B cell (primary cell): ENCODE data around the gene CD68. TPM values are rescaled to one million over a fixed set of nuclear protein-coding genes. Genes with fewer than 3 reads are reported as not detected.

ENCODE experiments used
- ATAC-seq: fragments of 200-7000 bp; cut with Tn5 transposase; one replicate; pipeline ENCODE4 v1.10.0; 2021; ENCODE audit warnings: low read depth, mild to moderate bottlenecking, moderate number of reproducible peaks, moderate library complexity
- CTCF ChIA-PET: fragments of 350-600 bp; sonication (Branson Sonifier 250); formaldehyde crosslinking; loops from one replicate; lab custom pipeline; 2021; ENCODE audit warnings: antibody characterized with exemption, inconsistent platforms; lab: Charles Lee
- POLR2A ChIA-PET: fragments of 350-600 bp; sonication (Branson Sonifier 250); formaldehyde crosslinking; loops from one replicate; lab custom pipeline; 2021; ENCODE audit warnings: antibody characterized with exemption; lab: Charles Lee
- DNase-seq: peaks from one replicate; pipeline ENCODE4 v3.0.0; 2013
- H2AFZ ChIP-seq: 2 replicates; pipeline ENCODE4 v1.6.1; 2012; ENCODE audit warnings: mild to moderate bottlenecking, low read depth, low read length; ENCODE audit not compliant: insufficient read depth, poor library complexity, severe bottlenecking
- H3K27ac ChIP-seq, 2 donors: 1 replicate in 1 of 2; 2 replicates in 1 of 2; pipeline ENCODE4 v1.5.1; 2012 to 2013; ENCODE audit warnings: low read length in 2 of 2, mild to moderate bottlenecking in 2 of 2, moderate library complexity in 1 of 2
- H3K27me3 ChIP-seq, 4 experiments: fragments of 200-600 bp in 1 of 4; sonication (generic) in 1 of 4; replicated peaks in 1 of 4; 1 replicate in 2 of 4; 2 replicates in 2 of 4; pipeline versions ENCODE4 v1.6.1 to v1.7.0; 2013 to 2016; ENCODE audit warnings: low read length in 3 of 4, mild to moderate bottlenecking in 2 of 4, mixed read lengths in 1 of 4, moderate library complexity in 1 of 4; ENCODE audit not compliant: insufficient read depth in 4 of 4, control insufficient read depth in 3 of 4; ENCODE audit errors: control extremely low read depth in 1 of 4
- H3K36me3 ChIP-seq, 2 experiments: replicated peaks in 1 of 2; 1 replicate in 1 of 2; 2 replicates in 1 of 2; pipeline versions ENCODE4 v1.6.1 to v1.7.1; 2013; ENCODE audit warnings: low read length in 1 of 2; ENCODE audit not compliant: insufficient read depth in 2 of 2, control insufficient read depth in 1 of 2; ENCODE audit errors: control extremely low read depth in 1 of 2, extremely low read depth in 1 of 2
- H3K4me1 ChIP-seq, 2 donors: fragments of 200-600 bp in 1 of 2; sonication (generic) in 1 of 2; 1 replicate in 1 of 2; 2 replicates in 1 of 2; pipeline versions ENCODE4 v1.5.1 to v1.6.1; 2013 to 2017; ENCODE audit warnings: low read length in 2 of 2; ENCODE audit not compliant: control insufficient read depth in 2 of 2, insufficient read depth in 2 of 2
- H3K4me2 ChIP-seq: replicated peaks from 2 replicates; pipeline ENCODE3; 2012; ENCODE audit warnings: mild to moderate bottlenecking, low read depth, low read length; ENCODE audit not compliant: poor library complexity, severe bottlenecking
- H3K4me3 ChIP-seq, 5 experiments: fragments of 200-600 bp in 1 of 5; sonication (generic) in 1 of 5; 1 replicate in 3 of 5; 2 replicates in 2 of 5; pipeline versions ENCODE4 v1.5.1 to v1.7.0; 2011 to 2016; ENCODE audit warnings: low read length in 4 of 5, mild to moderate bottlenecking in 4 of 5, low read depth in 2 of 5, control low read depth in 1 of 5, moderate library complexity in 1 of 5; ENCODE audit not compliant: insufficient read depth in 1 of 5; ENCODE audit errors: control extremely low read depth in 1 of 5, extremely low read depth in 1 of 5
- H3K79me2 ChIP-seq: fragments of 200-600 bp; sonication (generic); one replicate; pipeline ENCODE4 v1.6.0; 2016; ENCODE audit warnings: low read length; ENCODE audit not compliant: control insufficient read depth, insufficient read depth
- H3K9ac ChIP-seq: fragments of 200-600 bp; sonication (generic); 2 replicates; pipeline ENCODE4 v1.6.1; 2017; ENCODE audit warnings: mild to moderate bottlenecking, low read length, moderate library complexity
- H3K9me3 ChIP-seq, 3 donors: one replicate each; pipeline versions ENCODE4 v1.6.1 to v1.7.1; 2013; ENCODE audit warnings: low read length in 2 of 3; ENCODE audit not compliant: control insufficient read depth in 2 of 3, insufficient read depth in 1 of 3; ENCODE audit errors: control extremely low read depth in 1 of 3
- H4K20me1 ChIP-seq: 2 replicates; pipeline ENCODE4 v1.6.0; 2012; ENCODE audit warnings: mild to moderate bottlenecking, low read length; ENCODE audit not compliant: insufficient read depth, control insufficient read depth, poor library complexity, severe bottlenecking
- H3K27ac Mint-ChIP-seq: one replicate; pipeline ENCODE4 v1.8.0; 2021; ENCODE audit warnings: mixed read lengths
- H3K27me3 Mint-ChIP-seq: one replicate; pipeline ENCODE4 v1.8.0; 2021; ENCODE audit warnings: mixed read lengths
- H3K4me1 Mint-ChIP-seq: one replicate; pipeline ENCODE4 v1.8.0; 2021; ENCODE audit warnings: mixed read lengths
- H3K4me3 Mint-ChIP-seq: one replicate; pipeline ENCODE4 v1.8.0; 2021; ENCODE audit warnings: mixed read lengths
- H3K9me3 Mint-ChIP-seq: one replicate; pipeline ENCODE4 v1.8.0; 2022; ENCODE audit warnings: mixed read lengths; ENCODE audit not compliant: insufficient read depth
- CTCF ChIP-seq: fragments of 200-600 bp; IDR thresholded peaks from one replicate; pipeline ENCODE4 v1.8.0; 2022; ENCODE audit warnings: antibody characterized with exemption, mild to moderate bottlenecking
- EZH2 ChIP-seq: IDR thresholded peaks from 2 replicates; pipeline ENCODE4 v1.6.1; 2012; ENCODE audit warnings: borderline replicate concordance, low read depth, mild to moderate bottlenecking, moderate library complexity, low read length; ENCODE audit not compliant: insufficient read depth, poor library complexity, severe bottlenecking
- WGBS: methylation state at CpG from one replicate; pipeline ENCODE4 v1.1.5; 2013; ENCODE audit warnings: missing lambda C conversion rate; ENCODE audit not compliant: insufficient coverage; 5-methylcytosine and 5-hydroxymethylcytosine counted together
- intact Hi-C: fragments of 100-400 bp; cut with micrococcal nuclease; formaldehyde crosslinking; loops from one replicate; pipeline ENCODE4 v1.10.0; 2022
- polyA plus RNA-seq: library from polyadenylated mRNA; depleted of rRNA; stranded (reverse); fragments of >200 nt; gene quantifications from 2 replicates; pipeline ENCODE4 v1.2.3, GENCODE V29; 2012
- small RNA-seq: library from RNA; depleted of rRNA; stranded (forward); fragments of <200 nt; gene quantifications from one replicate; pipeline ENCODE3, GENCODE V24; 2012; ENCODE audit warnings: low replicate concordance, low read depth; ENCODE audit not compliant: insufficient read length
- total RNA-seq, 2 donors: library from RNA; stranded (reverse); fragments of 120-200 nt in 1 of 2; gene quantifications; 1 replicate in 1 of 2; 2 replicates in 1 of 2; pipeline versions ENCODE4 v1.2.3 to v1.2.4, GENCODE V29; 2013 to 2022

Gene CD68
- total and polyA plus RNA-seq, 2 donors (not counting 1 experiment from before 2014, with no cell fraction given) = 3.9 to 12.9 TPM

DNA sequence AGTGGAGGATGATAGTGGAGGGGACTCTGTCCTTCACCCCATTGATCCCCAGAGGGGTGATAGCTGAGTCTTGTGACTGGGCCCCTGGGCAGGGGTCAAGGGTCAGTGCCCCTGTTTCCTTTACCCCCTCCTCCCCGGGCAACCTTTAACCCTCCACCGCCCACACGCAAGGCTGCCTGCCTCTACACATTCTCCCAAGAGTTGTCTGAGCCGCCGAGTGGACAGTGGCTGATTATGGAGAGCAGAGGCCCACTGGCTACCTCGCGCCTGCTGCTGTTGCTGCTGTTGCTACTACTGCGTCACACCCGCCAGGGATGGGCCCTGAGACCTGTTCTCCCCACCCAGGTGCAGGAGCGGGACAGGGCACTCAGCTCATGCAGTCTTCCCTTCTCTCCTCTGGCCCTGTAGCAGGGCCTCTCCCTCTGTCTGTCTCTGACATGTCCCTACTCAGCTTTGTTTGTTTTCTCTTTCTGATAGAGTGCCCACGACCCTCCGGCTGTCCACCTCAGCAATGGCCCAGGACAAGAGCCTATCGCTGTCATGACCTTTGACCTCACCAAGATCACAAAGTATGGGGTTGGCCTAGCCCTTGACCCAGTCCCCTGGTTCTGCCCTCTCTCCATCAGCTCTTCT is 50.6 kb downstream of the CD68 start, which contains the start of gene SHBG:
Gene SHBG, plus strand, starts transcription at position 197 of the 633 bp plus-strand sequence. Its CDS starts 38 bp downstream, at position 235.
- Histone ChIP-seq H3K79me2 (peaks cover 11% of the 10 kb centered on the region), H3K27ac (no peak within 1 kb of the TSS), H3K4me1 (peaks cover 6 to 14% of the 10 kb centered on the region in 2 donors), H3K27me3 (no peaks in the 10 kb centered on the region), H3K36me3 (no peaks in the 10 kb centered on the region), H3K4me3 (no peak within 1 kb of the TSS), H3K9me3 (no peaks in the 10 kb centered on the region), H3K4me2 (no peak within 1 kb of the TSS), H4K20me1 (no peaks in the 10 kb centered on the region), H2AFZ (no peak within 1 kb of the TSS), H3K9ac (no peak within 1 kb of the TSS)
- no peak within 1 kb of the TSS for H3K4me3 Mint-ChIP-seq
- WGBS = 98% methylated on average over 10 of the region's 13 CpGs
- intact Hi-C loops = no loop called here
- no peak for ATAC-seq
- POLR2A ChIA-PET = interaction anchor here (0.6 kb wide), 1 partner anchor 15 kb away, joined by 3 read pairs; no protein-coding TSS in a partner anchor
- no peaks in the 10 kb centered on the region for H3K27me3 Mint-ChIP-seq
- peaks cover 17% of the 10 kb centered on the region for H3K4me1 Mint-ChIP-seq
- H3K27ac Mint-ChIP-seq = no peak within 1 kb of the TSS
- H3K9me3 Mint-ChIP-seq = no peaks in the 10 kb centered on the region
- TF ChIP-seq EZH2 = no peak
- no peak for TF ChIP-seq CTCF
- CTCF ChIA-PET = interaction anchor here (4.6 kb wide), 1 partner anchor 57 kb away, joined by 35 read pairs; the partner anchor contains the start of genes TP53 and WRAP53
- DNase-seq = no peak

Small RNA genes lying within 50 kb of the gene (small RNA-seq; reads per million reads assigned to genes)
- gene CD68 (not detected), gene RF00019 (not detected), gene SNORA48 (not detected), gene SNORD10 (not detected)

Other genes starting within 250 kb of the CD68 start
- 371 and 392 TPM in 2 replicates for gene ACAP1, start 243.1 kb upstream of the CD68 start, total RNA-seq
- gene ACAP1, start 243.1 kb upstream of the CD68 start, polyA plus RNA-seq = 412 and 471 TPM in 2 replicates
- gene KCTD11, start 227.5 kb upstream of the CD68 start, total RNA-seq = 13.4 and 15.4 TPM in 2 replicates
- 3.1 and 4.3 TPM in 2 replicates for gene KCTD11, start 227.5 kb upstream of the CD68 start, polyA plus RNA-seq
- 0.25 TPM in 1 of 2 replicates, not detected in the other for gene TMEM95, start 224.5 kb upstream of the CD68 start, total RNA-seq
- not detected in 2 replicates for gene TMEM95, start 224.5 kb upstream of the CD68 start, polyA plus RNA-seq
- 10.0 and 11.7 TPM in 2 replicates for gene TNK1, start 198.5 kb upstream of the CD68 start, total RNA-seq
- gene TNK1, start 198.5 kb upstream of the CD68 start, polyA plus RNA-seq = 22.5 and 23.7 TPM in 2 replicates
- 31.1 and 31.6 TPM in 2 replicates for gene PLSCR3, start 185.1 kb upstream of the CD68 start, total RNA-seq
- 82.3 and 122 TPM in 2 replicates for gene PLSCR3, start 185.1 kb upstream of the CD68 start, polyA plus RNA-seq
- 64.5 and 67.8 TPM in 2 replicates for gene TMEM256, start 175.5 kb upstream of the CD68 start, total RNA-seq
- gene TMEM256, start 175.5 kb upstream of the CD68 start, polyA plus RNA-seq = 29.2 and 65.4 TPM in 2 replicates
- gene NLGN2, start 171.8 kb upstream of the CD68 start, total RNA-seq = 1.7 and 3.4 TPM in 2 replicates
- 0.52 and 0.68 TPM in 2 replicates for gene NLGN2, start 171.8 kb upstream of the CD68 start, polyA plus RNA-seq
- not detected in 2 replicates for gene SPEM1, start 159.3 kb upstream of the CD68 start, total RNA-seq
- gene SPEM1, start 159.3 kb upstream of the CD68 start, polyA plus RNA-seq = not detected in 2 replicates
- not detected in 2 replicates for gene SPEM2, start 154.0 kb upstream of the CD68 start, total RNA-seq
- gene SPEM2, start 154.0 kb upstream of the CD68 start, polyA plus RNA-seq = not detected in 2 replicates
- gene SPEM3, start 150.8 kb upstream of the CD68 start, total RNA-seq = not detected in 2 replicates
- gene SPEM3, start 150.8 kb upstream of the CD68 start, polyA plus RNA-seq = not detected in 2 replicates
- gene TMEM102, start 144.2 kb upstream of the CD68 start, total RNA-seq = 17.7 and 19.1 TPM in 2 replicates
- gene TMEM102, start 144.2 kb upstream of the CD68 start, polyA plus RNA-seq = 5.9 and 10.8 TPM in 2 replicates
- gene FGF11, start 140.1 kb upstream of the CD68 start, total RNA-seq = 2.8 and 4.6 TPM in 2 replicates
- gene FGF11, start 140.1 kb upstream of the CD68 start, polyA plus RNA-seq = 2.7 and 3.3 TPM in 2 replicates
- gene CHRNB1, start 134.6 kb upstream of the CD68 start, total RNA-seq = 6.2 and 6.6 TPM in 2 replicates
- gene CHRNB1, start 134.6 kb upstream of the CD68 start, polyA plus RNA-seq = 5.8 and 7.2 TPM in 2 replicates
- gene ZBTB4, start 100.0 kb upstream of the CD68 start, total RNA-seq = 59.4 and 62.4 TPM in 2 replicates
- gene ZBTB4, start 100.0 kb upstream of the CD68 start, polyA plus RNA-seq = 16.0 and 19.2 TPM in 2 replicates
- gene SLC35G6, start 98.2 kb upstream of the CD68 start, total RNA-seq = 0.30 TPM in 1 of 2 replicates, not detected in the other
- 0.04 TPM in 1 of 2 replicates, not detected in the other for gene SLC35G6, start 98.2 kb upstream of the CD68 start, polyA plus RNA-seq
- 225 and 240 TPM in 2 replicates for gene POLR2A, start 95.3 kb upstream of the CD68 start, total RNA-seq
- 56.5 and 77.6 TPM in 2 replicates for gene POLR2A, start 95.3 kb upstream of the CD68 start, polyA plus RNA-seq
- 40.6 and 44.5 TPM in 2 replicates for gene TNFSF12, start 30.6 kb upstream of the CD68 start, total RNA-seq
- gene TNFSF12, start 30.6 kb upstream of the CD68 start, polyA plus RNA-seq = 31.7 and 53.4 TPM in 2 replicates
- 14.7 and 16.0 TPM in 2 replicates for gene TNFSF13, start 20.9 kb upstream of the CD68 start, total RNA-seq
- gene TNFSF13, start 20.9 kb upstream of the CD68 start, polyA plus RNA-seq = 18.1 and 20.2 TPM in 2 replicates
- gene SENP3, start 17.7 kb upstream of the CD68 start, total RNA-seq = 44.4 and 45.1 TPM in 2 replicates
- 54.1 and 57.1 TPM in 2 replicates for gene SENP3, start 17.7 kb upstream of the CD68 start, polyA plus RNA-seq
- 29.7 and 31.7 TPM in 2 replicates for gene MPDU1, start 4.2 kb downstream of the CD68 start, total RNA-seq
- 47.8 and 51.5 TPM in 2 replicates for gene MPDU1, start 4.2 kb downstream of the CD68 start, polyA plus RNA-seq
- gene SOX15, start 10.5 kb downstream of the CD68 start, total RNA-seq = 0.51 and 0.96 TPM in 2 replicates
- 0.18 and 0.49 TPM in 2 replicates for gene SOX15, start 10.5 kb downstream of the CD68 start, polyA plus RNA-seq
- 44.7 and 45.8 TPM in 2 replicates for gene FXR2, start 35.3 kb downstream of the CD68 start, total RNA-seq
- 37.2 and 40.1 TPM in 2 replicates for gene FXR2, start 35.3 kb downstream of the CD68 start, polyA plus RNA-seq
- 68.8 and 83.6 TPM in 2 replicates for gene SAT2, start 48.2 kb downstream of the CD68 start, total RNA-seq
- gene SAT2, start 48.2 kb downstream of the CD68 start, polyA plus RNA-seq = 33.8 and 46.2 TPM in 2 replicates
- not detected in 2 replicates for gene SHBG, start 50.5 kb downstream of the CD68 start, total RNA-seq
- 0.10 TPM in 1 of 2 replicates, not detected in the other for gene SHBG, start 50.5 kb downstream of the CD68 start, polyA plus RNA-seq
- gene ATP1B2, start 71.3 kb downstream of the CD68 start, total RNA-seq = 0.27 and 0.39 TPM in 2 replicates
- 0.12 TPM in 1 of 2 replicates, not detected in the other for gene ATP1B2, start 71.3 kb downstream of the CD68 start, polyA plus RNA-seq
- gene TP53, start 107.9 kb downstream of the CD68 start, total RNA-seq = 89.9 and 101 TPM in 2 replicates
- 59.4 and 76.1 TPM in 2 replicates for gene TP53, start 107.9 kb downstream of the CD68 start, polyA plus RNA-seq
- gene WRAP53, start 108.8 kb downstream of the CD68 start, total RNA-seq = 17.2 and 18.2 TPM in 2 replicates
- 12.0 and 13.1 TPM in 2 replicates for gene WRAP53, start 108.8 kb downstream of the CD68 start, polyA plus RNA-seq
- not detected in 2 replicates for gene EFNB3, start 125.6 kb downstream of the CD68 start, total RNA-seq
- gene EFNB3, start 125.6 kb downstream of the CD68 start, polyA plus RNA-seq = not detected in 2 replicates
- not detected in 2 replicates for gene DNAH2, start 138.1 kb downstream of the CD68 start, total RNA-seq
- gene DNAH2, start 138.1 kb downstream of the CD68 start, polyA plus RNA-seq = 0.03 TPM in 1 of 2 replicates, not detected in the other